Neuronal stem cell (in vitro differentiated cells): ENCODE data around the gene S100Z.
"Not testable (repeated sequence)": the region's sequence is repeated elsewhere in the genome, so short reads cannot be mapped to it uniquely, and the experiment has no call there.

Experiments
- DNase-seq: peaks from one replicate; pipeline ENCODE4 v3.0.0-alpha.2; 2013; ENCODE audit warnings: low spot score
- H2AFZ ChIP-seq: one replicate; pipeline ENCODE4 v1.6.1; 2013; ENCODE audit warnings: mild to moderate bottlenecking, low read length, inconsistent platforms
- H2AK5ac ChIP-seq: 2 replicates; pipeline ENCODE4 v1.6.1; 2013; ENCODE audit warnings: low read depth, mild to moderate bottlenecking, inconsistent platforms, low read length, moderate library complexity, mixed read lengths
- H2BK120ac ChIP-seq: 2 replicates; pipeline ENCODE4 v1.6.1; 2013; ENCODE audit warnings: low read depth, mild to moderate bottlenecking, inconsistent platforms, low read length, moderate library complexity, mixed read lengths
- H2BK12ac ChIP-seq: one replicate; pipeline ENCODE4 v1.6.1; 2013; ENCODE audit warnings: low read length, inconsistent platforms
- H2BK15ac ChIP-seq: 2 replicates; pipeline ENCODE4 v1.6.1; 2013; ENCODE audit warnings: mild to moderate bottlenecking, low read length, inconsistent platforms, mixed read lengths
- H2BK5ac ChIP-seq: one replicate; pipeline ENCODE4 v1.6.1; 2013; ENCODE audit warnings: inconsistent platforms, mild to moderate bottlenecking, low read length, moderate library complexity
- H3K14ac ChIP-seq: one replicate; pipeline ENCODE4 v1.6.1; 2013; ENCODE audit warnings: low read length, inconsistent platforms
- H3K18ac ChIP-seq: 2 replicates; pipeline ENCODE4 v1.6.1; 2013; ENCODE audit warnings: low read length, inconsistent platforms
- H3K23ac ChIP-seq: 2 replicates; pipeline ENCODE4 v1.6.1; 2013; ENCODE audit warnings: low read depth, mild to moderate bottlenecking, mixed read lengths, low read length, inconsistent platforms; ENCODE audit not compliant: poor library complexity
- H3K27ac ChIP-seq: replicated peaks from 3 replicates; pipeline ENCODE4 v1.5.1; 2013; ENCODE audit warnings: low read length, inconsistent platforms
- H3K27me3 ChIP-seq, 3 experiments: 2 replicates each; pipeline ENCODE4 v1.6.1; 2013; ENCODE audit warnings: low read length in 3 of 3, mild to moderate bottlenecking in 2 of 3, inconsistent platforms in 1 of 3, low read depth in 1 of 3, mixed read lengths in 1 of 3, moderate library complexity in 1 of 3; ENCODE audit not compliant: control insufficient read depth in 3 of 3, insufficient read depth in 3 of 3
- H3K36me3 ChIP-seq, 2 donors: replicated peaks in 1 of 2; 2 replicates each; pipeline ENCODE4 v1.6.1; 2013; ENCODE audit warnings: low read length in 2 of 2; ENCODE audit not compliant: control insufficient read depth in 2 of 2, insufficient read depth in 2 of 2
- H3K4ac ChIP-seq: 2 replicates; pipeline ENCODE4 v1.6.1; 2013; ENCODE audit warnings: inconsistent platforms, mild to moderate bottlenecking, low read length, moderate library complexity
- H3K4me1 ChIP-seq, 2 donors: 1 replicate in 1 of 2; 2 replicates in 1 of 2; pipeline ENCODE4 v1.6.1; 2013; ENCODE audit warnings: low read length in 2 of 2, low read depth in 1 of 2; ENCODE audit not compliant: control insufficient read depth in 2 of 2, insufficient read depth in 1 of 2
- H3K4me2 ChIP-seq: one replicate; pipeline ENCODE4 v1.6.1; 2013; ENCODE audit warnings: mild to moderate bottlenecking, low read length, inconsistent platforms; ENCODE audit not compliant: insufficient read depth, poor library complexity, severe bottlenecking
- H3K4me3 ChIP-seq, 2 donors: 2 replicates each; pipeline ENCODE4 v1.5.1; 2013; ENCODE audit warnings: low read length in 2 of 2, mild to moderate bottlenecking in 2 of 2, inconsistent platforms in 1 of 2, moderate library complexity in 1 of 2
- H3K79me1 ChIP-seq: one replicate; pipeline ENCODE4 v1.6.1; 2013; ENCODE audit warnings: low read depth, mild to moderate bottlenecking, inconsistent platforms, low read length, moderate library complexity
- H3K9ac ChIP-seq: one replicate; pipeline ENCODE4 v1.6.1; 2013; ENCODE audit warnings: mild to moderate bottlenecking, low read depth, low read length, inconsistent platforms; ENCODE audit not compliant: poor library complexity
- H3K9me3 ChIP-seq, 2 donors: replicated peaks in 1 of 2; 2 replicates each; pipeline versions ENCODE3 to v1.6.1; 2013; ENCODE audit warnings: low read length in 2 of 2, mild to moderate bottlenecking in 2 of 2, inconsistent platforms in 1 of 2, low read depth in 1 of 2, mixed read lengths in 1 of 2, moderate library complexity in 1 of 2; ENCODE audit not compliant: control insufficient read depth in 2 of 2, insufficient read depth in 1 of 2
- H4K8ac ChIP-seq: one replicate; pipeline ENCODE4 v1.6.1; 2013; ENCODE audit warnings: low read depth, mild to moderate bottlenecking, inconsistent platforms, low read length, moderate library complexity
- H4K91ac ChIP-seq: one replicate; pipeline ENCODE4 v1.6.1; 2013; ENCODE audit warnings: low read length, low read depth, mild to moderate bottlenecking, inconsistent platforms; ENCODE audit not compliant: poor library complexity
- WGBS, 2 donors: extraction: QIAGEN DNeasy Blood & Tissue Kit; methylation state at CpG; one replicate each; pipeline ENCODE4 v1.1.7; 2013; ENCODE audit warnings: missing lambda C conversion rate in 2 of 2, mixed read lengths in 1 of 2; ENCODE audit not compliant: insufficient read length in 2 of 2, insufficient replicate concordance in 1 of 2; ENCODE audit errors: extremely low coverage in 2 of 2; 5-methylcytosine and 5-hydroxymethylcytosine counted together

The S100Z gene

GRCh38 chr5:76910344-76910933 lies 60.6 kb downstream of the S100Z start:
- not testable (repeated sequence) for H3K9ac ChIP-seq, H3K18ac ChIP-seq, H4K91ac ChIP-seq

GRCh38 chr5:76914671-76915070 lies 64.9 kb downstream of the S100Z start:
- H3K4me1 ChIP-seq, H2BK15ac ChIP-seq, H2AFZ ChIP-seq, H3K4ac ChIP-seq, H2BK5ac ChIP-seq, H2BK12ac ChIP-seq, H4K8ac ChIP-seq, H3K27me3 ChIP-seq, DNase-seq, H3K18ac ChIP-seq, H2AK5ac ChIP-seq, H3K79me1 ChIP-seq, H3K4me2 ChIP-seq, H4K91ac ChIP-seq, H3K23ac ChIP-seq, H3K4me3 ChIP-seq, H3K14ac ChIP-seq, H3K9me3 ChIP-seq, H3K9ac ChIP-seq, H3K36me3 ChIP-seq, H3K27ac ChIP-seq, H2BK120ac ChIP-seq: not testable (repeated sequence)
- WGBS, 2 donors = no CpG with 5 or more reads among the region's 14 CpGs

More at GRCh38 chr5:76910344-76910933, 60.6 kb downstream of the S100Z start:
- H3K27me3 ChIP-seq, H3K79me1 ChIP-seq, H3K4ac ChIP-seq, H2BK15ac ChIP-seq, H3K4me3 ChIP-seq, H4K8ac ChIP-seq, H3K4me2 ChIP-seq, H2BK120ac ChIP-seq, H3K36me3 ChIP-seq, DNase-seq, H3K9me3 ChIP-seq, H3K23ac ChIP-seq, H2AFZ ChIP-seq, H3K14ac ChIP-seq, H3K4me1 ChIP-seq, H2BK12ac ChIP-seq, H3K27ac ChIP-seq, H2BK5ac ChIP-seq, H2AK5ac ChIP-seq: not testable (repeated sequence)
- WGBS, 2 donors = no CpG with 5 or more reads among the region's 9 CpGs

GRCh38 chr5:76918539-76918938 lies 68.7 kb downstream of the S100Z start:
- no peak overlapping the region for H2BK15ac ChIP-seq
- no peak overlapping the region for H3K27ac ChIP-seq
- no peak overlapping the region for H3K23ac ChIP-seq
- DNase-seq = no peak
- H3K79me1 ChIP-seq = no peaks in the 10 kb centered on the region
- H2AFZ ChIP-seq = no peak overlapping the region
- H3K9me3 ChIP-seq = no peaks in the 10 kb centered on the region
- H3K36me3 ChIP-seq = no peaks in the 10 kb centered on the region
- H3K18ac ChIP-seq = no peak overlapping the region
- H4K91ac ChIP-seq = no peak overlapping the region
- H2BK5ac ChIP-seq = no peak overlapping the region
- H4K8ac ChIP-seq = no peak overlapping the region
- H3K4ac ChIP-seq = no peak overlapping the region
- no peak overlapping the region for H2AK5ac ChIP-seq
- H2BK12ac ChIP-seq = no peak overlapping the region
- peaks cover 0 to 1% (median 0%) of the 10 kb centered on the region in 3 experiments for H3K27me3 ChIP-seq
- no peak overlapping the region for H3K9ac ChIP-seq
- H2BK120ac ChIP-seq = no peak overlapping the region
- no CpG with 5 or more reads among the region's 3 CpGs for WGBS, 2 donors
- H3K14ac ChIP-seq = no peak overlapping the region
- H3K4me2 ChIP-seq = no peak overlapping the region
- H3K4me1 ChIP-seq = no peaks in the 10 kb centered on the region
- H3K4me3 ChIP-seq = no peak overlapping the region

GRCh38 chr5:76920491-76920890 lies 70.7 kb downstream of the S100Z start:
- H2BK15ac ChIP-seq = no peak overlapping the region
- H4K8ac ChIP-seq = no peak overlapping the region
- no peak overlapping the region for H2BK120ac ChIP-seq
- peaks cover 0 to 6% (median 0%) of the 10 kb centered on the region in 3 experiments for H3K27me3 ChIP-seq
- no peak overlapping the region for H3K18ac ChIP-seq
- no peak overlapping the region for H2BK5ac ChIP-seq
- H2AK5ac ChIP-seq = no peak overlapping the region
- H3K23ac ChIP-seq = no peak overlapping the region
- H4K91ac ChIP-seq = no peak overlapping the region
- no peak overlapping the region for H3K14ac ChIP-seq
- no peak overlapping the region for H3K4me3 ChIP-seq
- no peak overlapping the region for H3K9ac ChIP-seq
- H3K36me3 ChIP-seq = no peaks in the 10 kb centered on the region
- no peaks in the 10 kb centered on the region for H3K79me1 ChIP-seq
- H3K9me3 ChIP-seq = no peaks in the 10 kb centered on the region
- H2BK12ac ChIP-seq = no peak overlapping the region
- H2AFZ ChIP-seq = no peak overlapping the region
- H3K4me1 ChIP-seq = no peaks in the 10 kb centered on the region
- no peak for DNase-seq
- no peak overlapping the region for H3K27ac ChIP-seq
- no CpG with 5 or more reads among the region's 4 CpGs for WGBS, 2 donors
- no peak overlapping the region for H3K4ac ChIP-seq
- H3K4me2 ChIP-seq = no peak overlapping the region
